PC-9 (cell line): ENCODE data around the gene VSIG2. TPM values are rescaled to one million over a fixed set of nuclear protein-coding genes. Genes with fewer than 3 reads are reported as not detected.
A peak's percentile ranks its signal among the peaks of the same experiment; 100 is the strongest.

Source experiments
- BruUV-seq: library from RNA; stranded (reverse); fragments of 400-500 nt; replicated peaks from 2 replicates; lab custom pipeline; 2021; lab: Mats Ljungman, UMichigan
- CTCF ChIA-PET: fragments of 300-600 bp; sonication (Branson Sonifier 250); formaldehyde crosslinking; loops from one replicate; lab custom pipeline; 2022; ENCODE audit warnings: antibody characterized with exemption; lab: Charles Lee
- POLR2A ChIA-PET: fragments of 300-600 bp; sonication (Branson Sonifier 250); formaldehyde crosslinking; loops from one replicate; lab custom pipeline; 2022; ENCODE audit warnings: antibody characterized with exemption; ENCODE audit not compliant: unreplicated experiment; lab: Charles Lee
- DNase-seq, 2 experiments: peaks; one replicate each; pipeline versions ENCODE4 v3.0.0 to v3.0.0-alpha.2; 2015 to 2022; ENCODE audit warnings: mixed read lengths in 1 of 2
- H2AFZ ChIP-seq: fragments of 200-600 bp; sonication (generic); 2 replicates; pipeline ENCODE4 v1.8.1; 2017; ENCODE audit warnings: antibody characterized with exemption
- H3F3A ChIP-seq: fragments of 200-600 bp; sonication (generic); 2 replicates; pipeline ENCODE4 v1.8.1; 2017; ENCODE audit warnings: antibody characterized with exemption, mild to moderate bottlenecking, low read depth; ENCODE audit not compliant: insufficient read depth
- H3K27ac ChIP-seq: fragments of 200-600 bp; sonication (generic); 2 replicates; pipeline ENCODE4 v1.6.1; 2016; ENCODE audit warnings: mixed run types
- H3K27me3 ChIP-seq: fragments of 200-600 bp; sonication (generic); 2 replicates; pipeline ENCODE4 v1.6.1; 2016; ENCODE audit warnings: low read depth, mixed run types; ENCODE audit not compliant: insufficient read depth
- H3K36me3 ChIP-seq: fragments of 200-600 bp; sonication (generic); 2 replicates; pipeline ENCODE4 v1.6.1; 2016; ENCODE audit warnings: low read depth, mixed run types
- H3K4me1 ChIP-seq: fragments of 200-600 bp; sonication (generic); replicated peaks from 2 replicates; pipeline ENCODE4 v1.6.1; 2016; ENCODE audit warnings: mixed run types; ENCODE audit not compliant: insufficient read depth
- H3K4me2 ChIP-seq: fragments of 200-600 bp; sonication (generic); 2 replicates; pipeline ENCODE4 v1.6.1; 2017; ENCODE audit warnings: mixed run types
- H3K4me3 ChIP-seq: fragments of 200-600 bp; sonication (generic); 2 replicates; pipeline ENCODE4 v1.6.1; 2016; ENCODE audit warnings: mixed run types
- H3K79me2 ChIP-seq: fragments of 200-600 bp; sonication (generic); 2 replicates; pipeline ENCODE4 v1.6.1; 2017; ENCODE audit warnings: low read depth, mixed run types
- H3K9me2 ChIP-seq: fragments of 200-600 bp; sonication (generic); 2 replicates; pipeline ENCODE4 v1.8.1; 2017; ENCODE audit warnings: mild to moderate bottlenecking; ENCODE audit not compliant: insufficient read depth
- H3K9me3 ChIP-seq: fragments of 200-600 bp; sonication (generic); 2 replicates; pipeline ENCODE4 v1.8.1; 2016; ENCODE audit warnings: low read depth; ENCODE audit not compliant: insufficient read depth
- H4K20me1 ChIP-seq: fragments of 200-600 bp; sonication (generic); 2 replicates; pipeline ENCODE4 v1.8.1; 2017; ENCODE audit not compliant: insufficient read depth
- CTCF ChIP-seq: fragments of 200-600 bp; sonication (generic); conservative IDR thresholded peaks from 2 replicates; pipeline ENCODE4 v1.6.1; 2017; ENCODE audit warnings: mixed run types, antibody characterized with exemption, mild to moderate bottlenecking, moderate library complexity
- EZH2 ChIP-seq: fragments of 200-600 bp; sonication (generic); IDR thresholded peaks from 2 replicates; pipeline ENCODE4 v1.8.0; 2017; ENCODE audit warnings: antibody characterized with exemption, low read depth
- intact Hi-C: fragments of 100-400 bp; cut with micrococcal nuclease; formaldehyde crosslinking; loops from one replicate; pipeline ENCODE4 v1.10.0; 2022; ENCODE audit not compliant: unreplicated experiment
- total RNA-seq: library from RNA; stranded (reverse); gene quantifications from 2 replicates; pipeline ENCODE4 v1.2.3, GENCODE V29; 2021

The VSIG2 gene
- total RNA-seq, 1 experiment from 2014 or later = 12.4 TPM

- peak; percentile 81 for TF ChIP-seq CTCF
- no peak for TF ChIP-seq EZH2
- ChIA-PET CTCF (interaction anchor here (0.7 to 2.6 kb wide), 9 partner anchors 24 to 1731 kb away, joined by 3 to 12 read pairs (median 4); no protein-coding TSS in a partner anchor), POLR2A (no interaction called here)
- Histone ChIP-seq H3K4me2 (no peak overlapping the region), H3K4me1 (peaks cover 33% of the 10 kb centered on the region), H4K20me1 (peaks cover 6% of the 10 kb centered on the region; the same call in 1 of the 2 replicates), H3F3A (no peaks in the 10 kb centered on the region), H3K27ac (no peak overlapping the region), H3K27me3 (no peaks in the 10 kb centered on the region), H3K4me3 (no peak overlapping the region), H2AFZ (no peak overlapping the region), H3K9me3 (no peaks in the 10 kb centered on the region), H3K36me3 (no peaks in the 10 kb centered on the region), H3K9me2 (no peaks in the 10 kb centered on the region), H3K79me2 (peaks cover 98% of the 10 kb centered on the region)
- BruUV-seq = no TSS peak
- intact Hi-C loops = loop anchor here (1.0 to 10.0 kb wide), 4 partner anchors 30 to 124 kb away; partner anchors contain the start of genes SIAE and SPA17
- DNase-seq = peak; percentile 31 to 67
Measured at GRCh38 chr11:124793466-124794278, 41.6 kb upstream of the VSIG2 start.

- Histone ChIP-seq H3K4me3 (no peak overlapping the region), H3K27me3 (no peaks in the 10 kb centered on the region), H3K9me3 (no peaks in the 10 kb centered on the region), H3K36me3 (no peaks in the 10 kb centered on the region), H4K20me1 (peaks cover 6% of the 10 kb centered on the region; the same call in 1 of the 2 replicates), H3K9me2 (no peaks in the 10 kb centered on the region), H3K27ac (no peak overlapping the region), H3K4me1 (peaks cover 22% of the 10 kb centered on the region), H2AFZ (no peak overlapping the region), H3K4me2 (no peak overlapping the region), H3F3A (no peaks in the 10 kb centered on the region), H3K79me2 (peaks cover 94% of the 10 kb centered on the region)
- POLR2A ChIA-PET = no interaction called here
- no TSS peak for BruUV-seq
- CTCF ChIA-PET = no interaction called here
- intact Hi-C loops = loop anchor here (10.0 kb wide), 1 partner anchor 47 kb away; no protein-coding TSS in a partner anchor
- TF ChIP-seq CTCF (no peak), EZH2 (no peak)
- no peak for DNase-seq
Measured at GRCh38 chr11:124791626-124792341, 39.7 kb upstream of the VSIG2 start.

- intact Hi-C loops = no loop called here
- no peak for DNase-seq
- H4K20me1 ChIP-seq = peaks cover 6% of the 10 kb centered on the region; the same call in 1 of the 2 replicates
- no peaks in the 10 kb centered on the region for H3K36me3 ChIP-seq
- H3K4me3 ChIP-seq = no peak overlapping the region
- no peak overlapping the region for H3K4me2 ChIP-seq
- H3K27me3 ChIP-seq = no peaks in the 10 kb centered on the region
- no peaks in the 10 kb centered on the region for H3F3A ChIP-seq
- H3K4me1 ChIP-seq = peaks cover 14% of the 10 kb centered on the region
- ChIA-PET CTCF (no interaction called here), POLR2A (no interaction called here)
- no TSS peak for BruUV-seq
- H3K9me3 ChIP-seq = no peaks in the 10 kb centered on the region
- H3K27ac ChIP-seq = no peak overlapping the region
- no peaks in the 10 kb centered on the region for H3K9me2 ChIP-seq
- H3K79me2 ChIP-seq = peaks cover 68% of the 10 kb centered on the region
- H2AFZ ChIP-seq = no peak overlapping the region
- TF ChIP-seq EZH2 = no peak
- no peak for TF ChIP-seq CTCF
Measured at GRCh38 chr11:124788521-124788920, 36.5 kb upstream of the VSIG2 start.
